NCI-H1092 (cell line): Measurements from ENCODE around the gene LRRC55.

Source experiments
- DNase-seq: peaks from one replicate; lab custom pipeline; 2025; lab: John Stamatoyannopoulos, UW

Gene LRRC55

GRCh38 chr11:57237204-57237681 lies 55.5 kb downstream of the LRRC55 start, which contains the start of gene APLNR:
Gene APLNR (minus strand): TSS chr11:57237250. CDS start chr11:57237004, 246 bp downstream.
- DNase-seq = no peak

DNA sequence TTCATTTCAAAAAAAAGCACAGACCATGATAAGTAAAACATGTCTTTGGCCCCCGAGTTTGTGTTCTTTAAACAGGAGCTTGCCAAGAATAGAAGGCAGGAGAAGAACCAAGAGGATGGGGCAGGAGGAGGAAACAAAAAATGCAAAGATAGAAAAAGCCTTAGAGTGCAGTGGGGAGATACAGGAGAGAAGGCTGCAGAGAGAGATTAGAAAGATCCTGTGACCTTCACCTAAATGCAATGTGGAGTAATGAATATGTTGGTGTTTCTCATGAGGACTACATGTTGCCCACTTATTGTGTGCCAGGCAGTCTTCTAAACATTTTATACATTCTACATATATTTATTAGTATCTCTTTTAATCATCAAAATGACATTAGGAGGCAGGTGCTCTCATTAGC lies 57.6 kb downstream of the LRRC55 start:
- DNase-seq = no peak

DNA sequence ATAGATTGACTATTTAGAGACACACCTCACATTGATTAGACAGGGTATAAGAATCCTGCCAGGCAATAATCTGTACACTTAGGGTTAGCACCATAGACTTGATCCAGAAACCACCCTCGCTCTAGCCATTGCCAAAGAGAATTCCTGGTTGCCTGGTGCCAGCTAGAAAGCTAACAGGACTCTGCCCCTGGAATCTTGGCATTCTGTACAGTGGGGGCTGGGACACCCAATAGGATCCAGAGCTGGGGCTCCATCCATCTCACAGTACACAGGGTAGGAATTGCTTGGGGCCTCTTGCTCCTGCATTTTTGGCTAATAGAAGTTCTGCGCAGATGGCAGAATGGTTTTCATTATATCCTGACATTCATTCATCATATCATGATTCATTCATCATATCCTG lies 58.3 kb downstream of the LRRC55 start:
- no peak for DNase-seq

DNA sequence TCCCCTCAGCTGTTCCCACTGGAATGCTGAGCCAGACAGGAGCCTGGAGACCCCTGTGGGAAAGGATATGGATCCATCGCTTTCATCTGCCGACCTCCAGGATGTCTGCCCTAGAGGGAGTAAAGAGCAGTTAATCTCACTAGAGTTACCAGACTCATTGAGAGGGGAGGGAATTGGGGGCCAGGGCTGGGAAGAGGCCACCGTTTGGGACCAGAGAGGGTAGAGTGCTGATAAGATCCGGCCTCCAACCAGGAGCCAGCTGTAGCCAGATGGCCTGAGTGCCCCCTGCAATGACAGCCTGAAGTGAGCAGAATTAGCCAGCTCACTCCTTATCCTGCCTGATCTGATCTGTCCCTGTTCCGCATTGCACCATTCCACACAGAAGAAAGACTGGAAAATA lies 59.0 kb downstream of the LRRC55 start:
- DNase-seq = no peak
